ENCODE data around the gene BABAM2.

GRCh38 chr2:28082131-28082530 lies 191.6 kb downstream of the BABAM2 start:
- TF ChIP-seq CTCF (IDR thresholded peaks at IDR 0.05) (no peak), POLR2A (IDR thresholded peaks at IDR 0.05) (no peak)

Measured in Peyer's patch (tissue), 4 donors.